SK-N-SH (cell line): Measurements from ENCODE around the gene SH2D3C. TPM values are rescaled to one million over a fixed set of nuclear protein-coding genes. Genes with fewer than 3 reads are reported as not detected.

Experiments
- CTCF ChIA-PET: fragments of 300-600, 350-600 bp; formaldehyde crosslinking; extraction: SDS; loops from one replicate; lab custom pipeline; 2021; lab: Yijun Ruan, JAX
- POLR2A ChIA-PET: fragments of 350-600 bp; sonication (Branson Sonifier 250); formaldehyde crosslinking; extraction: SDS; loops from one replicate; lab custom pipeline; 2020; ENCODE audit warnings: antibody characterized with exemption, inconsistent platforms; lab: Yijun Ruan, JAX
- DNase-seq: peaks from one replicate; pipeline ENCODE4 v3.0.0; 2012
- H2AFZ ChIP-seq: fragments of 200-600 bp; sonication (generic); 2 replicates; pipeline ENCODE4 v1.8.1; 2016; ENCODE audit warnings: antibody characterized with exemption, mild to moderate bottlenecking, low read depth
- H3F3A ChIP-seq: fragments of 200-600 bp; sonication (generic); replicated peaks from 2 replicates; pipeline ENCODE3; 2016; ENCODE audit warnings: antibody characterized with exemption, mild to moderate bottlenecking; ENCODE audit not compliant: insufficient read depth
- H3K27ac ChIP-seq, 2 experiments: fragments of 200-500 bp in 1 of 2; fragments of 200-600 bp in 1 of 2; sonication (Bioruptor generic) in 1 of 2; sonication (generic), shearing (Covaris generic) in 1 of 2; 2 replicates each; pipeline versions ENCODE4 v1.5.1 to v1.6.1; 2014 to 2016; ENCODE audit warnings: low read depth in 2 of 2, inconsistent platforms in 1 of 2, low read length in 1 of 2, mild to moderate bottlenecking in 1 of 2, mixed read lengths in 1 of 2
- H3K27me3 ChIP-seq: fragments of 200-600 bp; sonication (generic), shearing (Covaris generic); 2 replicates; pipeline ENCODE4 v1.6.1; 2016; ENCODE audit warnings: mixed run types; ENCODE audit not compliant: insufficient read depth
- H3K36me3 ChIP-seq, 2 experiments: fragments of 200-500 bp in 1 of 2; fragments of 200-600 bp in 1 of 2; sonication (Bioruptor generic) in 1 of 2; sonication (generic) in 1 of 2; replicated peaks in 1 of 2; 2 replicates each; pipeline versions ENCODE3 to v1.5.1; 2014 to 2016; ENCODE audit warnings: low read length in 1 of 2, mild to moderate bottlenecking in 1 of 2; ENCODE audit not compliant: insufficient read depth in 2 of 2, control insufficient read depth in 1 of 2
- H3K4me1 ChIP-seq, 2 experiments: fragments of 200-500 bp in 1 of 2; fragments of 200-600 bp in 1 of 2; sonication (Bioruptor generic) in 1 of 2; sonication (generic), shearing (Covaris generic) in 1 of 2; 2 replicates each; pipeline versions ENCODE4 v1.5.1 to v1.6.1; 2014 to 2016; ENCODE audit warnings: low read depth in 1 of 2, low read length in 1 of 2, mixed run types in 1 of 2; ENCODE audit not compliant: insufficient read depth in 2 of 2, control insufficient read depth in 1 of 2
- H3K4me2 ChIP-seq: fragments of 200-600 bp; sonication (generic), shearing (Covaris generic); 2 replicates; pipeline ENCODE4 v1.6.1; 2017; ENCODE audit warnings: mixed run types
- H3K4me3 ChIP-seq, 2 experiments: fragments of 200-500 bp in 1 of 2; fragments of 200-600 bp in 1 of 2; sonication (Bioruptor generic) in 1 of 2; sonication (generic), shearing (Covaris generic) in 1 of 2; 2 replicates each; pipeline versions ENCODE4 v1.5.1 to v1.8.1; 2014 to 2016; ENCODE audit warnings: low read depth in 2 of 2, inconsistent platforms in 1 of 2, low read length in 1 of 2, mild to moderate bottlenecking in 1 of 2, mixed read lengths in 1 of 2, moderate library complexity in 1 of 2
- H3K79me2 ChIP-seq: fragments of 200-600 bp; sonication (generic); 2 replicates; pipeline ENCODE4 v1.8.1; 2017; ENCODE audit warnings: mild to moderate bottlenecking; ENCODE audit not compliant: insufficient read depth
- H3K9ac ChIP-seq: fragments of 200-600 bp; sonication (generic); 2 replicates; pipeline ENCODE4 v1.6.1; 2017; ENCODE audit warnings: mixed run types
- H3K9me2 ChIP-seq: fragments of 200-600 bp; sonication (generic); 2 replicates; pipeline ENCODE4 v1.6.1; 2017; ENCODE audit warnings: mixed run types
- H3K9me3 ChIP-seq: fragments of 200-600 bp; sonication (generic); 2 replicates; pipeline ENCODE4 v1.6.1; 2017; ENCODE audit warnings: mixed run types, mild to moderate bottlenecking, moderate library complexity
- H4K20me1 ChIP-seq: fragments of 200-600 bp; sonication (generic); 2 replicates; pipeline ENCODE4 v1.6.1; 2017; ENCODE audit warnings: mild to moderate bottlenecking, mixed run types; ENCODE audit not compliant: insufficient read depth
- ELF1 ChIP-seq: IDR thresholded peaks from 2 replicates; pipeline ENCODE4 v1.4.0; 2012
- EP300 ChIP-seq, 2 experiments: IDR thresholded peaks; 2 replicates each; pipeline versions ENCODE4 v1.4.0 to v1.6.1; 2012; ENCODE audit warnings: borderline replicate concordance in 1 of 2, low read depth in 1 of 2, low read length in 1 of 2
- FOSL2 ChIP-seq: IDR thresholded peaks from 2 replicates; pipeline ENCODE4 v1.4.0; 2012; ENCODE audit warnings: low read depth, mild to moderate bottlenecking, moderate library complexity, borderline replicate concordance
- FOXM1 ChIP-seq: IDR thresholded peaks from 2 replicates; pipeline ENCODE4 v1.4.0; 2012; ENCODE audit warnings: low read depth, mild to moderate bottlenecking
- GABPA ChIP-seq: IDR thresholded peaks from 2 replicates; pipeline ENCODE4 v1.4.0; 2012; ENCODE audit warnings: low read depth, mild to moderate bottlenecking
- GATA2 ChIP-seq: sonication (generic); formaldehyde crosslinking; IDR thresholded peaks from 2 replicates; pipeline ENCODE4 v1.5.0; 2020; ENCODE audit warnings: mild to moderate bottlenecking, missing genetic modification reagents
- IRF3 ChIP-seq: fragments of 150-350 bp; IDR thresholded peaks from 2 replicates; pipeline ENCODE4 v1.6.1; 2016; ENCODE audit warnings: mild to moderate bottlenecking, low read depth, low read length
- MAX ChIP-seq: IDR thresholded peaks from 2 replicates; pipeline ENCODE4 v1.4.0; 2012; ENCODE audit warnings: low read depth
- MEF2A ChIP-seq: IDR thresholded peaks from 2 replicates; pipeline ENCODE4 v1.4.0; 2012; ENCODE audit warnings: low read depth, borderline replicate concordance
- MXI1 ChIP-seq: IDR thresholded peaks from 2 replicates; pipeline ENCODE4 v1.6.1; 2012; ENCODE audit warnings: mild to moderate bottlenecking, low read depth, low read length, improper control_type of control experiment
- NFIC ChIP-seq: IDR thresholded peaks from 2 replicates; pipeline ENCODE4 v1.4.0; 2012; ENCODE audit warnings: borderline replicate concordance
- NRF1 ChIP-seq: IDR thresholded peaks from 2 replicates; pipeline ENCODE4 v1.6.1; 2012; ENCODE audit warnings: low read depth, mild to moderate bottlenecking, low read length
- POLR2AphosphoS5 ChIP-seq: IDR thresholded peaks from 2 replicates; pipeline ENCODE4 v1.6.1; 2012; ENCODE audit warnings: low read depth, low read length
- RCOR1 ChIP-seq: fragments of 150-350 bp; IDR thresholded peaks from 2 replicates; pipeline ENCODE4 v1.6.1; 2017; ENCODE audit warnings: antibody characterized with exemption, low read length
- RFX5 ChIP-seq: IDR thresholded peaks from 2 replicates; pipeline ENCODE4 v1.6.1; 2012; ENCODE audit warnings: mild to moderate bottlenecking, improper control_type of control experiment, low read length
- SIN3A ChIP-seq: IDR thresholded peaks from 2 replicates; pipeline ENCODE4 v1.6.1; 2012; ENCODE audit warnings: low read depth, mild to moderate bottlenecking, low read length, moderate library complexity, borderline replicate concordance
- SMC3 ChIP-seq: IDR thresholded peaks from 2 replicates; pipeline ENCODE4 v1.6.1; 2012; ENCODE audit warnings: low read depth, low read length, improper control_type of control experiment
- TAF1 ChIP-seq: IDR thresholded peaks from 2 replicates; pipeline ENCODE4 v1.6.1; 2012; ENCODE audit warnings: low read depth, mild to moderate bottlenecking, low read length, moderate library complexity, borderline replicate concordance
- TEAD4 ChIP-seq: IDR thresholded peaks from 2 replicates; pipeline ENCODE4 v1.4.0; 2012; ENCODE audit warnings: mild to moderate bottlenecking, borderline replicate concordance; ENCODE audit not compliant: insufficient read depth
- USF1 ChIP-seq: IDR thresholded peaks from 2 replicates; pipeline ENCODE4 v1.4.0; 2012; ENCODE audit warnings: low read depth, borderline replicate concordance
- WGBS: methylation state at CpG from one replicate; pipeline ENCODE4 v1.1.6; 2017; ENCODE audit warnings: low lambda C conversion rate; 5-methylcytosine and 5-hydroxymethylcytosine counted together
- polyA plus RNA-seq, 3 experiments: library from polyadenylated mRNA; depleted of rRNA; stranded (reverse); fragments of >200 nt; gene quantifications; 2 replicates each; pipeline ENCODE4 v1.2.3, GENCODE V29; 2012
- TF ChIP-seq, protein P1 (sequence below): fragments of 150-350 bp; IDR thresholded peaks from 2 replicates; pipeline ENCODE4 v1.6.1; 2017; ENCODE audit warnings: antibody characterized with exemption, low read length, low read depth, borderline replicate concordance

SH2D3C gene
- polyA plus RNA-seq, 1 of the 3 experiments (the other 2 are of a cell fraction) = 0.15 TPM

DNA sequence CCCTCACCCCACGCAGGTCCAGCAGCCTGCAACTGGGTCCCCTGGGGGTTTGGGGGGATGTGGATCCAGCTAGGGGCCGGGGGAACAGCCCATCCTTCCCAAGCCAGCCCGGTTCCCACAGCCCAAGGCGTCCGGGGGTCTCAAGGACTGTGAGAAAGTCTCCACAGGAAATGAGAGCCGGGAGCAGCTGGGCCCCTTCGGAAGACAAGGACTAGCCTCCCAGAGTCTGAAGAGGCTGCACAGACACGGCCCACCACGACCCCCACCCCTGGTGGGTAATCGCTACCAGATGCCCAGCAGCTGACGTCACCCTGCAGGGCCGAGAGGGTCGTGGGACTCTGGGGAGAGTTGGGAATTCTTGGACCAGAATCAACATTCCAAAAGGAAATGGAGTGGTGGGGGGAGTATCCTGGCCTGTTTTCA lies 10.5 kb downstream of the SH2D3C start:
- Histone ChIP-seq H3K79me2 (no peaks in the 10 kb centered on the region), H3K9me3 (no peaks in the 10 kb centered on the region), H3K4me2 (no peak overlapping the region), H3K27ac (no peak overlapping the region), H4K20me1 (no peaks in the 10 kb centered on the region), H3K9ac (no peak overlapping the region), H3K36me3 (no peaks in the 10 kb centered on the region), H3F3A (no peaks in the 10 kb centered on the region), H3K27me3 (no peaks in the 10 kb centered on the region), H2AFZ (no peak overlapping the region), H3K9me2 (no peaks in the 10 kb centered on the region), H3K4me1 (peaks cover 0 to 17% of the 10 kb centered on the region in 2 experiments; a peak in 1 of 4 replicates), H3K4me3 (no peak overlapping the region)
- peak; percentile 57 for DNase-seq
- ChIA-PET CTCF (interaction anchor here (0.6 to 2.2 kb wide), 6 partner anchors 12 to 153 kb away, joined by 3 to 9 read pairs (median 5); partner anchors contain the start of gene TOR2A), POLR2A (interaction anchor here (1.6 kb wide), 1 partner anchor 18 kb away, joined by 6 read pairs; the partner anchor contains the start of gene CDK9)
- 41% methylated on average over 7 of the region's 13 CpGs for WGBS
- TF ChIP-seq ELF1 (no peak), MAX (no peak), MEF2A (no peak), GATA2 (CRISPR knock-in tag) (no peak), IRF3 (no peak), TAF1 (no peak), TEAD4 (no peak), POLR2AphosphoS5 (no peak), EP300 (IDR thresholded peaks at IDR 0.05; ENCODE audit: borderline replicate concordance in 1 of 2, low read depth in 1 of 2, low read length in 1 of 2) (no peak), RFX5 (no peak), USF1 (no peak)
- TF ChIP-seq, all 33 proteins: peak for 0

DNA sequence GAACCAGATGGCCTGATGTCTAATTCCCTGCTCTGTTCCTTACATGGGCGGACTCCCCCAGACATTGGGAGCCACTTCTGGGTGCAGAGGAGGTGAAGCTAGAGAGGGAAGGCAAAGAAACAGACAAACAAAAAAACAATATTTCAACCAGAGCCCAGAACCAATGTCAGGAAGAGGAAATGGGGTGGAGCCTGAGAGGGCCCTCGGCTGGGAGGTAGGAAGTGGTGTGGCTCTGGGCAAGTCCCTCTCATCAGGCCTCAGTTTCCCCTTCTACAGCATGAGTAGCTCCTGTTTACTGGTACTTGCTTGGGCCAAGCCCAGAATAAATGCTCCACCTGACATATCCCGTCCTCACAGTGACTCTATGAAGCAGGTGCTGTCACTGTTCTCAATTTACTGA lies 11.1 kb downstream of the SH2D3C start:
- no peaks in the 10 kb centered on the region for H3K9me2 ChIP-seq
- H3K9ac ChIP-seq = no peak overlapping the region
- H2AFZ ChIP-seq = no peak overlapping the region
- H3F3A ChIP-seq = no peaks in the 10 kb centered on the region
- H4K20me1 ChIP-seq = no peaks in the 10 kb centered on the region
- ChIA-PET CTCF (interaction anchor here (0.6 to 2.2 kb wide), 7 partner anchors 13 to 154 kb away, joined by 3 to 9 read pairs (median 5); partner anchors contain the start of gene TOR2A), POLR2A (interaction anchor here (1.1 to 1.6 kb wide), 2 partner anchors 12 to 18 kb away, joined by 3 to 6 read pairs; partner anchors contain the start of gene CDK9)
- no peak overlapping the region for H3K4me2 ChIP-seq
- peaks cover 0 to 17% of the 10 kb centered on the region in 2 experiments; a peak in 1 of 4 replicates for H3K4me1 ChIP-seq
- H3K9me3 ChIP-seq = no peaks in the 10 kb centered on the region
- H3K27ac ChIP-seq = no peak overlapping the region
- 65% methylated on average over 3 of the region's 3 CpGs for WGBS
- no peak overlapping the region for H3K4me3 ChIP-seq
- no peaks in the 10 kb centered on the region for H3K27me3 ChIP-seq
- no peak for DNase-seq
- no peaks in the 10 kb centered on the region for H3K36me3 ChIP-seq
- H3K79me2 ChIP-seq = no peaks in the 10 kb centered on the region
- TF ChIP-seq IRF3 = no peak
- TF ChIP-seq FOSL2 = no peak
- TF ChIP-seq, protein P1, sequence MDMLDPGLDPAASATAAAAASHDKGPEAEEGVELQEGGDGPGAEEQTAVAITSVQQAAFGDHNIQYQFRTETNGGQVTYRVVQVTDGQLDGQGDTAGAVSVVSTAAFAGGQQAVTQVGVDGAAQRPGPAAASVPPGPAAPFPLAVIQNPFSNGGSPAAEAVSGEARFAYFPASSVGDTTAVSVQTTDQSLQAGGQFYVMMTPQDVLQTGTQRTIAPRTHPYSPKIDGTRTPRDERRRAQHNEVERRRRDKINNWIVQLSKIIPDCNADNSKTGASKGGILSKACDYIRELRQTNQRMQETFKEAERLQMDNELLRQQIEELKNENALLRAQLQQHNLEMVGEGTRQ = no peak
- no peak for TF ChIP-seq MXI1
- no peak for TF ChIP-seq NRF1
- TF ChIP-seq MEF2A = no peak
- TF ChIP-seq SIN3A = no peak
- TF ChIP-seq FOXM1 = no peak
- TF ChIP-seq RCOR1 = no peak
- no peak for TF ChIP-seq GATA2 (CRISPR knock-in tag)
- no peak for TF ChIP-seq MAX
- TF ChIP-seq EP300 (IDR thresholded peaks at IDR 0.05; ENCODE audit: borderline replicate concordance in 1 of 2, low read depth in 1 of 2, low read length in 1 of 2) = no peak
- TF ChIP-seq GABPA = no peak
- no peak for TF ChIP-seq NFIC
- no peak for TF ChIP-seq SMC3
